ENCODE results near the gene PPP2R5E. TPM values are rescaled to one million over a fixed set of nuclear protein-coding genes. Genes with fewer than 3 reads are reported as not detected.
"Not testable (repeated sequence)": the region's sequence is repeated elsewhere in the genome, so short reads cannot be mapped to it uniquely, and the experiment has no call there.

Gene PPP2R5E
- total RNA-seq, 1 donor from 2014 or later: 5.7 TPM

- Histone ChIP-seq H3K4me1 (no peaks in the 10 kb centered on the region), H3K27me3 (no peaks in the 10 kb centered on the region), H3K36me3 (peaks cover 2 to 30% of the 10 kb centered on the region in 2 donors), H3K27ac (no peak overlapping the region), H3K4me3 (no peak overlapping the region), H3K9me3 (no peaks in the 10 kb centered on the region)
- intact Hi-C loops (cut with DNase I): no loop called here
- no peak for TF ChIP-seq CTCF (IDR thresholded peaks at IDR 0.05)
- DNase-seq (ENCODE audit: low spot score in 2 of 2): no peak
Observed at GRCh38 chr14:63375769-63376168, 167.4 kb downstream of the PPP2R5E start.

- peaks cover 0 to 20% of the 10 kb centered on the region in 2 donors for H3K36me3 ChIP-seq
- H3K4me1 ChIP-seq; DNase-seq (ENCODE audit: low spot score in 2 of 2): not testable (repeated sequence)
Observed at GRCh38 chr14:63371613-63372012, 171.6 kb downstream of the PPP2R5E start.

GRCh38 chr14:63371033-63371432 is 172.1 kb downstream of the PPP2R5E start:
- intact Hi-C loops (cut with DNase I): no loop called here
- Histone ChIP-seq H3K9me3 (no peaks in the 10 kb centered on the region), H3K4me3 (no peak overlapping the region), H3K4me1 (no peaks in the 10 kb centered on the region), H3K27ac (no peak overlapping the region), H3K36me3 (peaks cover 0 to 20% of the 10 kb centered on the region in 2 donors), H3K27me3 (no peaks in the 10 kb centered on the region)
- DNase-seq (ENCODE audit: low spot score in 2 of 2): no peak
- no peak for TF ChIP-seq CTCF (IDR thresholded peaks at IDR 0.05)

More at GRCh38 chr14:63371613-63372012, 171.6 kb downstream of the PPP2R5E start:
- H3K9me3 ChIP-seq; H3K27ac ChIP-seq; intact Hi-C loops (cut with DNase I); H3K4me3 ChIP-seq; H3K27me3 ChIP-seq: not testable (repeated sequence)

GRCh38 chr14:63367742-63368364 is 175.3 kb downstream of the PPP2R5E start:
- no peaks in the 10 kb centered on the region for H3K36me3 ChIP-seq
- DNase-seq (ENCODE audit: low spot score in 2 of 2): no peak
- H3K27ac ChIP-seq: no peak overlapping the region
- no peaks in the 10 kb centered on the region for H3K9me3 ChIP-seq
- intact Hi-C loops (cut with DNase I): loop anchor here (10.0 kb wide), 1 partner anchor 193 kb away; no protein-coding TSS in a partner anchor
- no peak overlapping the region for H3K4me3 ChIP-seq
- no peak for TF ChIP-seq CTCF (IDR thresholded peaks at IDR 0.05)
- H3K27me3 ChIP-seq: no peaks in the 10 kb centered on the region
- H3K4me1 ChIP-seq: no peaks in the 10 kb centered on the region

- H3K27ac ChIP-seq: no peak overlapping the region
- no peak for DNase-seq (ENCODE audit: low spot score in 2 of 2)
- no peaks in the 10 kb centered on the region for H3K4me1 ChIP-seq
- no peaks in the 10 kb centered on the region for H3K9me3 ChIP-seq
- H3K27me3 ChIP-seq: no peaks in the 10 kb centered on the region
- no peak for TF ChIP-seq CTCF (IDR thresholded peaks at IDR 0.05)
- no peak overlapping the region for H3K4me3 ChIP-seq
- intact Hi-C loops (cut with DNase I): loop anchor here (10.0 kb wide), 1 partner anchor 188 kb away; no protein-coding TSS in a partner anchor
- H3K36me3 ChIP-seq: no peaks in the 10 kb centered on the region
Observed at GRCh38 chr14:63362389-63362819, 180.8 kb downstream of the PPP2R5E start.

GRCh38 chr14:63361790-63362189 is 181.4 kb downstream of the PPP2R5E start:
- Histone ChIP-seq H3K9me3 (no peaks in the 10 kb centered on the region), H3K4me1 (no peaks in the 10 kb centered on the region), H3K36me3 (no peaks in the 10 kb centered on the region), H3K27me3 (no peaks in the 10 kb centered on the region), H3K4me3 (no peak overlapping the region), H3K27ac (no peak overlapping the region)
- no peak for TF ChIP-seq CTCF (IDR thresholded peaks at IDR 0.05)
- DNase-seq (ENCODE audit: low spot score in 2 of 2): no peak
- intact Hi-C loops (cut with DNase I): loop anchor here (10.0 kb wide), 1 partner anchor 187 kb away; no protein-coding TSS in a partner anchor

Measured in ascending aorta (tissue), 2 donors.